ENCODE measurements around the gene FAM89B.

GRCh38 chr11:65599955-65600246 lies 27.6 kb downstream of the FAM89B start:
- TF ChIP-seq CTCF (IDR thresholded peaks at IDR 0.05) (no peak), POLR2AphosphoS5 (IDR thresholded peaks at IDR 0.05; ENCODE audit: low read depth, low read length) (no peak)
